Measurements from ENCODE around the gene GUCY1B1. TPM values are rescaled to one million over a fixed set of nuclear protein-coding genes. Genes with fewer than 3 reads are reported as not detected.

GUCY1B1 gene
- 2.3 and 2.9 TPM in 2 replicates for total RNA-seq

DNA sequence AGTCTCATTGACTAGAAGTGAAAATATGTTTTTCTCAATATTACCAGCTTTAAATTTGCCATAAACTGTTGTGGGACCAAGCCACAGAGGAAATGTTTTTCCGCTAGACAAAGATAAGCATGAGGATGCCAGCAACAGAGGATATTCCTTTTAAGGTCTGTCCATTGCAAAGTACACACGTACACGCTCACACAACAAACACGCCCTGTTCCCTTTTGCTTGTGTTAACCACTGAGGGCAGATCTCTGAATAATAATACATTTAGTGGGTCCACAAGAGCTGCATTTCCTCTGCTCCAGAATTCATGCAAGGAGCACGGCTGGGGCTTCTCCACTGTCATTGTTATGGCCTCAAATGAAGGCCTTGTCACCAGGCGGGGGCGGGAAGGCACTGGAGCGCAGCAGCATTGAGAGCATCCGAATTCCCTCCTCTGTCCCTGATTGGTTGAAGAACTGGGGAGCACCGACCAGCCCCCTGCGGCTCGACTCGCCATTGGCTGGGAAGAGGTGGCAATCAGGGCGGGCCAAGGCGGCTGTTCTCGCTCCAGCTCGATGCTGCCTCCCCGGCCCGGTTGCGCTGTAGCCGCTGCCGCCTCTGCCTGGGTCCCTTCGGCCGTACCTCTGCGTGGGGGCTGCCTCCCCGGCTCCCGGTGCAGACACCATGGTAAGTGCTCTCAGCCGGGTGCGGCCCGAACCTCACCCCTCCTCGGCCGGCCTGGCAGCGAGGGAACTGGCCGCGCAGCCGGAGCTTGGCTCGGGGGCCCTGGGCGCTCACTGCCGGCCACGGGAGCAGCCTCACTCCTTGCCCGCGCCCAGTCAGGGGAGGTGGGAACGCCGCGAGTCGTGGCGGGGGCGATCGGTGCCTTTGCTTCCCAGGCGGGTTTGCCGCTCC, at the start of gene GUCY1B1:
TSS of gene GUCY1B1 (plus strand) at position 541 of the 891 bp plus-strand sequence. CDS start at position 661, 120 bp downstream.

Other genes with a start within 250 kb of the GUCY1B1 start
- 0.86 and 1.3 TPM in 2 replicates for gene GUCY1A1, start 92.2 kb upstream of the GUCY1B1 start, total RNA-seq
- gene ASIC5, start 107.3 kb downstream of the GUCY1B1 start, total RNA-seq: not detected in 2 replicates
- 0.26 and 1.6 TPM in 2 replicates for gene TDO2, start 144.7 kb downstream of the GUCY1B1 start, total RNA-seq
- gene CTSO, start 194.8 kb downstream of the GUCY1B1 start, total RNA-seq: 28.4 and 31.1 TPM in 2 replicates

Measured in articular chondrocyte of knee joint (primary cell).